H9 (cell line): Measurements from ENCODE around the gene SAMD8. TPM values are rescaled to one million over a fixed set of nuclear protein-coding genes. Genes with fewer than 3 reads are reported as not detected.

Experiments
- DNase-seq: peaks from one replicate; pipeline ENCODE4 v3.0.0-alpha.2; 2017
- H2AFZ ChIP-seq: one replicate; pipeline ENCODE4 v1.6.1; 2013; ENCODE audit warnings: mild to moderate bottlenecking, low read length, control low read depth, moderate library complexity
- H2AK5ac ChIP-seq: 2 replicates; pipeline ENCODE4 v1.6.1; 2013; ENCODE audit warnings: low read length, control low read depth, mixed read lengths; ENCODE audit not compliant: insufficient read length
- H2BK120ac ChIP-seq: one replicate; pipeline ENCODE4 v1.6.1; 2013; ENCODE audit warnings: low read depth, mild to moderate bottlenecking, low read length, control low read depth, inconsistent platforms; ENCODE audit not compliant: poor library complexity, severe bottlenecking
- H2BK12ac ChIP-seq: 2 replicates; pipeline ENCODE4 v1.6.1; 2013; ENCODE audit warnings: low read length, control low read depth, mixed read lengths, low read depth; ENCODE audit not compliant: insufficient read length
- H2BK15ac ChIP-seq: 2 replicates; pipeline ENCODE4 v1.6.1; 2013; ENCODE audit warnings: low read depth, low read length, control low read depth
- H2BK20ac ChIP-seq: one replicate; pipeline ENCODE4 v1.6.1; 2013; ENCODE audit warnings: low read depth, mild to moderate bottlenecking, low read length, control low read depth, inconsistent platforms; ENCODE audit not compliant: poor library complexity, severe bottlenecking
- H2BK5ac ChIP-seq: 2 replicates; pipeline ENCODE4 v1.6.1; 2013; ENCODE audit warnings: low read length, control low read depth, mixed read lengths; ENCODE audit not compliant: insufficient read length
- H3K14ac ChIP-seq: 2 replicates; pipeline ENCODE4 v1.6.1; 2013; ENCODE audit warnings: low read length, control low read depth; ENCODE audit not compliant: insufficient read depth
- H3K18ac ChIP-seq: 2 replicates; pipeline ENCODE4 v1.6.1; 2013; ENCODE audit warnings: low read depth, mild to moderate bottlenecking, mixed read lengths, low read length, control low read depth; ENCODE audit not compliant: insufficient read length
- H3K23ac ChIP-seq: 2 replicates; pipeline ENCODE4 v1.6.1; 2013; ENCODE audit warnings: low read length, control low read depth, mixed read lengths, low read depth; ENCODE audit not compliant: insufficient read length
- H3K23me2 ChIP-seq: 2 replicates; pipeline ENCODE4 v1.6.1; 2013; ENCODE audit warnings: low read depth, mild to moderate bottlenecking, mixed read lengths, low read length, control low read depth; ENCODE audit not compliant: insufficient read length, poor library complexity, severe bottlenecking
- H3K27ac ChIP-seq: 2 replicates; pipeline ENCODE4 v1.5.1; 2013; ENCODE audit warnings: low read length, control low read depth, mixed read lengths, low read depth; ENCODE audit not compliant: insufficient read length
- H3K27me3 ChIP-seq: 2 replicates; pipeline ENCODE4 v1.6.1; 2013; ENCODE audit warnings: low read length, control low read depth, inconsistent platforms; ENCODE audit not compliant: insufficient read depth
- H3K4ac ChIP-seq: 2 replicates; pipeline ENCODE4 v1.6.1; 2013; ENCODE audit warnings: low read depth, mild to moderate bottlenecking, control low read depth, inconsistent platforms, low read length, moderate library complexity
- H3K4me1 ChIP-seq: 2 replicates; pipeline ENCODE4 v1.6.1; 2013; ENCODE audit warnings: low read length, control low read depth, inconsistent platforms; ENCODE audit not compliant: insufficient read depth
- H3K4me2 ChIP-seq: 2 replicates; pipeline ENCODE4 v1.6.1; 2013; ENCODE audit warnings: low read length, control low read depth, mixed read lengths; ENCODE audit not compliant: insufficient read length, insufficient read depth
- H3K56ac ChIP-seq: 2 replicates; pipeline ENCODE4 v1.6.1; 2013; ENCODE audit warnings: low read depth, mild to moderate bottlenecking, mixed read lengths, low read length, control low read depth; ENCODE audit not compliant: insufficient read length
- H3K79me1 ChIP-seq: 2 replicates; pipeline ENCODE4 v1.6.1; 2013; ENCODE audit warnings: low read depth, mild to moderate bottlenecking, moderate library complexity, low read length, control low read depth, inconsistent platforms; ENCODE audit not compliant: insufficient read depth, poor library complexity, severe bottlenecking
- H3K79me2 ChIP-seq: 2 replicates; pipeline ENCODE4 v1.6.1; 2013; ENCODE audit warnings: low read length, control low read depth, inconsistent platforms; ENCODE audit not compliant: insufficient read depth
- H3K9ac ChIP-seq: 2 replicates; pipeline ENCODE4 v1.6.1; 2013; ENCODE audit warnings: low read length, control low read depth, mixed read lengths; ENCODE audit not compliant: insufficient read length; ENCODE audit errors: extremely low read depth
- H3K9me3 ChIP-seq: one replicate; pipeline ENCODE4 v1.6.1; 2013; ENCODE audit warnings: low read depth, low read length, inconsistent platforms; ENCODE audit not compliant: control insufficient read depth
- H3T11ph ChIP-seq: one replicate; pipeline ENCODE4 v1.6.1; 2013; ENCODE audit warnings: mild to moderate bottlenecking, low read length, control low read depth, inconsistent platforms
- H4K20me1 ChIP-seq: one replicate; pipeline ENCODE4 v1.6.1; 2013; ENCODE audit not compliant: control insufficient read depth, insufficient read length, insufficient read depth
- H4K5ac ChIP-seq: 2 replicates; pipeline ENCODE4 v1.6.1; 2013; ENCODE audit warnings: low read depth, mild to moderate bottlenecking, mixed read lengths, low read length, control low read depth; ENCODE audit not compliant: insufficient read length
- H4K8ac ChIP-seq: replicated peaks from 2 replicates; pipeline ENCODE4 v1.6.1; 2013; ENCODE audit warnings: low read length, control low read depth, mixed read lengths, low read depth; ENCODE audit not compliant: insufficient read length
- H4K91ac ChIP-seq: 2 replicates; pipeline ENCODE4 v1.6.1; 2013; ENCODE audit warnings: low read depth, mild to moderate bottlenecking, moderate library complexity, mixed read lengths, low read length, control low read depth; ENCODE audit not compliant: insufficient read length
- H3K27ac Mint-ChIP-seq, 3 experiments: 2 replicates in 2 of 3; 3 replicates in 1 of 3; pipeline ENCODE4 v1.8.0; 2020 to 2021; ENCODE audit warnings: mixed read lengths in 3 of 3, mild to moderate bottlenecking in 1 of 3, moderate library complexity in 1 of 3
- H3K27me3 Mint-ChIP-seq: 2 replicates; pipeline ENCODE4 v1.8.0; 2021; ENCODE audit warnings: low read depth, mild to moderate bottlenecking, moderate library complexity, mixed read lengths
- H3K36me3 Mint-ChIP-seq, 3 experiments: 2 replicates in 2 of 3; 3 replicates in 1 of 3; pipeline ENCODE4 v1.8.0; 2020 to 2021; ENCODE audit warnings: low read depth in 3 of 3, mixed read lengths in 3 of 3; ENCODE audit not compliant: insufficient read depth in 1 of 3
- H3K4me1 Mint-ChIP-seq, 2 experiments: 2 replicates each; pipeline ENCODE4 v1.8.0; 2020; ENCODE audit warnings: mixed read lengths in 2 of 2
- H3K4me3 Mint-ChIP-seq, 2 experiments: 2 replicates in 1 of 2; 3 replicates in 1 of 2; pipeline ENCODE4 v1.8.0; 2020 to 2021; ENCODE audit warnings: mild to moderate bottlenecking in 2 of 2, mixed read lengths in 2 of 2, moderate library complexity in 1 of 2
- H3K9me3 Mint-ChIP-seq, 2 experiments: 2 replicates in 1 of 2; 3 replicates in 1 of 2; pipeline ENCODE4 v1.8.0; 2020; ENCODE audit warnings: mild to moderate bottlenecking in 2 of 2, mixed read lengths in 2 of 2, moderate library complexity in 1 of 2
- WGBS: extraction: QIAGEN DNeasy Blood & Tissue Kit; methylation state at CpG from one replicate; pipeline ENCODE4 v1.1.7; 2013; ENCODE audit warnings: missing lambda C conversion rate, low lambda C conversion rate, mixed read lengths; ENCODE audit not compliant: insufficient read length; ENCODE audit errors: extremely low coverage; 5-methylcytosine and 5-hydroxymethylcytosine counted together
- total RNA-seq: library from RNA; stranded (reverse); gene quantifications from 2 replicates; pipeline ENCODE4 v1.2.1, GENCODE V29; 2021
- TF ChIP-seq, protein P1 (sequence below): fragments of 200-600 bp; sonication (generic); conservative IDR thresholded peaks from 3 replicates; pipeline ENCODE4 v1.8.0; 2021; ENCODE audit warnings: antibody characterized with exemption, mild to moderate bottlenecking

Gene SAMD8
- total RNA-seq, 1 experiment from 2014 or later, result 18.8 TPM

GRCh38 chr10:75109459-75109778, 2.0 kb upstream of the SAMD8 start:
- no peak overlapping the region for H3K4me2 ChIP-seq
- no peak for DNase-seq
- Mint-ChIP-seq H3K27ac (peak overlapping the region in 1 of 3 experiments; percentile 15; a peak in 1 of 7 replicates), H3K4me1 (peaks cover 37 to 57% of the 10 kb centered on the region in 2 experiments), H3K27me3 (no peaks in the 10 kb centered on the region; the same call in 1 of the 2 replicates), H3K4me3 (peak overlapping the region; percentile 9 to 62; a peak in 2 of 5 replicates), H3K36me3 (no peaks in the 10 kb centered on the region; a peak in 1 of 7 replicates), H3K9me3 (peaks cover 0 to 2% of the 10 kb centered on the region in 2 experiments; a peak in 1 of 5 replicates)
- H3K79me1 ChIP-seq, result peaks cover 4% of the 10 kb centered on the region
- H3K4ac ChIP-seq, result no peak overlapping the region
- H2BK15ac ChIP-seq, result no peak overlapping the region
- no peak overlapping the region for H4K91ac ChIP-seq
- H3K79me2 ChIP-seq, result peaks cover 2% of the 10 kb centered on the region; the same call in 1 of the 2 replicates
- peaks cover 7% of the 10 kb centered on the region for H3K23me2 ChIP-seq
- no peak overlapping the region for H2BK12ac ChIP-seq
- no peak overlapping the region for H3K23ac ChIP-seq
- H4K5ac ChIP-seq, result no peak overlapping the region
- H2AFZ ChIP-seq, result no peak overlapping the region
- H3K4me1 ChIP-seq, result peaks cover 3% of the 10 kb centered on the region; the same call in 1 of the 2 replicates
- H3K27ac ChIP-seq, result no peak overlapping the region
- H3K56ac ChIP-seq, result no peak overlapping the region
- H3T11ph ChIP-seq, result no peak overlapping the region
- no peak overlapping the region for H2AK5ac ChIP-seq
- no peak overlapping the region for H3K18ac ChIP-seq
- no peak overlapping the region for H2BK20ac ChIP-seq
- H4K8ac ChIP-seq, result no peak overlapping the region
- no peak overlapping the region for H2BK120ac ChIP-seq
- WGBS, result no CpG with 5 or more reads among the region's 1 CpG
- no peaks in the 10 kb centered on the region for H3K9me3 ChIP-seq
- H3K14ac ChIP-seq, result no peak overlapping the region
- H3K9ac ChIP-seq, result no peak overlapping the region
- no peak overlapping the region for H2BK5ac ChIP-seq
- no peaks in the 10 kb centered on the region for H4K20me1 ChIP-seq
- H3K27me3 ChIP-seq, result no peaks in the 10 kb centered on the region
- TF ChIP-seq, protein P1, sequence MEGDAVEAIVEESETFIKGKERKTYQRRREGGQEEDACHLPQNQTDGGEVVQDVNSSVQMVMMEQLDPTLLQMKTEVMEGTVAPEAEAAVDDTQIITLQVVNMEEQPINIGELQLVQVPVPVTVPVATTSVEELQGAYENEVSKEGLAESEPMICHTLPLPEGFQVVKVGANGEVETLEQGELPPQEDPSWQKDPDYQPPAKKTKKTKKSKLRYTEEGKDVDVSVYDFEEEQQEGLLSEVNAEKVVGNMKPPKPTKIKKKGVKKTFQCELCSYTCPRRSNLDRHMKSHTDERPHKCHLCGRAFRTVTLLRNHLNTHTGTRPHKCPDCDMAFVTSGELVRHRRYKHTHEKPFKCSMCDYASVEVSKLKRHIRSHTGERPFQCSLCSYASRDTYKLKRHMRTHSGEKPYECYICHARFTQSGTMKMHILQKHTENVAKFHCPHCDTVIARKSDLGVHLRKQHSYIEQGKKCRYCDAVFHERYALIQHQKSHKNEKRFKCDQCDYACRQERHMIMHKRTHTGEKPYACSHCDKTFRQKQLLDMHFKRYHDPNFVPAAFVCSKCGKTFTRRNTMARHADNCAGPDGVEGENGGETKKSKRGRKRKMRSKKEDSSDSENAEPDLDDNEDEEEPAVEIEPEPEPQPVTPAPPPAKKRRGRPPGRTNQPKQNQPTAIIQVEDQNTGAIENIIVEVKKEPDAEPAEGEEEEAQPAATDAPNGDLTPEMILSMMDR, result no peak
